A549 (cell line): ENCODE data around the gene RNASEH2C.

ENCODE experiments used
- EP300 ChIP-seq, 2 experiments: fragments of >200 bp; sonication (Bioruptor Twin); formaldehyde crosslinking; IDR thresholded peaks; 2 replicates in 1 of 2; 3 replicates in 1 of 2; pipeline ENCODE4 v1.6.1; 2016 to 2017
- KDM1A ChIP-seq: fragments of 200-600 bp; sonication (generic); IDR thresholded peaks from 2 replicates; pipeline ENCODE4 v1.6.1; 2016; ENCODE audit warnings: low read depth, mild to moderate bottlenecking
- MAZ ChIP-seq: fragments of 150-350 bp; IDR thresholded peaks from 2 replicates; pipeline ENCODE4 v1.6.1; 2014; ENCODE audit warnings: antibody characterized with exemption, low read depth, low read length, borderline replicate concordance

DNA sequence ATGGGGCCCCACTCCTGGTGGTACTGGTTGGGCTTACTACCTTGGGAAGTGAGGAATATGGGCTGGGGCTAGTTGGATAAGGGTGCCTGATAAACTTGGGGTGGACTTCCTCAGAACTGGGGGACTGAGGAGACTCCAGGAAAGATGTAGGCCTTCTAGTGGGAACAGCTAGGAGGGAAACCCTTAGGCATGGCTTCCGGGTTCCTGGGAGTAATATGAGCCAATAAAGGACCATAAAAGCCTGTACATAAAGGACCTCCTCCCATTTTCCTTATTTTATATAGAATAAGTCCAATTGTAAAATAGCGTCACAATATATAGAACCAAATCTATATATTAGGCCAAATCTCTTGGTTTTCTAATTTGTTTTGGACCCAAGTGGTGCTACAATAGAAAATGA is 18.4 kb upstream of the RNASEH2C start:
- TF ChIP-seq MAZ (no peak), EP300 (IDR thresholded peaks at IDR 0.05) (no peak), KDM1A (no peak)
